A549 (cell line): Measurements from ENCODE around the gene LHFPL2. TPM values are rescaled to one million over a fixed set of nuclear protein-coding genes. Genes with fewer than 3 reads are reported as not detected.

Source experiments
- ATAC-seq, 2 experiments: fragments of 200-7000 bp in 1 of 2; fragments of >200 bp in 1 of 2; cut with Nextera tagmentation in 1 of 2; cut with Tn5 transposase in 1 of 2; 3 replicates each; pipeline versions ENCODE4 v1.8.0 to v1.9.1; 2018 to 2020; ENCODE audit warnings: mild to moderate bottlenecking in 1 of 2, moderate library complexity in 1 of 2
- CTCF ChIA-PET: fragments of 300-600 bp; sonication (Branson Sonifier 250); formaldehyde crosslinking; extraction: SDS; loops from one replicate; lab custom pipeline; 2021; ENCODE audit warnings: antibody characterized with exemption, inconsistent platforms; lab: Yijun Ruan, JAX
- POLR2A ChIA-PET: fragments of 350-600 bp; formaldehyde crosslinking; extraction: SDS; loops from one replicate; lab custom pipeline; 2021; ENCODE audit warnings: antibody characterized with exemption, inconsistent platforms; lab: Yijun Ruan, JAX
- DNase-seq, 2 experiments: peaks; one replicate each; pipeline versions ENCODE4 v3.0.0 to v3.0.0-alpha.2; 2011 to 2016; ENCODE audit warnings: low read depth in 1 of 2, low spot score in 1 of 2
- FAIRE-seq: peaks from 2 replicates; lab custom pipeline; 2011; peaks lifted over from hg19 to GRCh38; lab: Jason Lieb, UNC
- H3K27ac ChIP-seq, 2 experiments: fragments of >200 bp; sonication (Bioruptor Twin); formaldehyde crosslinking; 3 replicates each; pipeline ENCODE4 v1.5.1; 2016 to 2017
- H3K4me1 ChIP-seq: fragments of >200 bp; sonication (Bioruptor Twin); formaldehyde crosslinking; 3 replicates; pipeline ENCODE4 v1.6.1; 2016
- H3K4me2 ChIP-seq: fragments of >200 bp; sonication (Bioruptor Twin); formaldehyde crosslinking; 3 replicates; pipeline ENCODE4 v1.6.1; 2016
- H3K4me3 ChIP-seq: fragments of >200 bp; sonication (Bioruptor Twin); formaldehyde crosslinking; 3 replicates; pipeline ENCODE4 v1.5.1; 2016
- H3K9me3 ChIP-seq: fragments of >200 bp; sonication (Bioruptor Twin); formaldehyde crosslinking; 3 replicates; pipeline ENCODE4 v1.6.1; 2016
- CEBPB ChIP-seq, 2 experiments: fragments of >200 bp in 1 of 2; sonication (Bioruptor Twin) in 1 of 2; formaldehyde crosslinking in 1 of 2; IDR thresholded peaks; 2 replicates each; pipeline ENCODE4 v1.6.1; 2012 to 2016
- E2F6 ChIP-seq: IDR thresholded peaks from 2 replicates; pipeline ENCODE4 v1.6.1; 2012; ENCODE audit warnings: low read depth, borderline replicate concordance
- EHMT2 ChIP-seq: fragments of 200-600 bp; sonication (generic); IDR thresholded peaks from 2 replicates; pipeline ENCODE4 v1.6.1; 2016; ENCODE audit warnings: antibody characterized with exemption, low read depth, mild to moderate bottlenecking, moderate library complexity
- EP300 ChIP-seq, 2 experiments: fragments of >200 bp; sonication (Bioruptor Twin); formaldehyde crosslinking; IDR thresholded peaks; 2 replicates in 1 of 2; 3 replicates in 1 of 2; pipeline ENCODE4 v1.6.1; 2016 to 2017
- FOXS1 ChIP-seq: fragments of 250-450 bp; sonication (Bioruptor Pico); IDR thresholded peaks from 2 replicates; pipeline ENCODE4 v1.5.0; 2020; ENCODE audit warnings: mild to moderate bottlenecking, moderate library complexity
- HDAC2 ChIP-seq: fragments of 200-600 bp; sonication (generic); IDR thresholded peaks from 2 replicates; pipeline ENCODE4 v1.6.1; 2016
- HMGXB4 ChIP-seq: fragments of 250-450 bp; sonication (Bioruptor Pico); IDR thresholded peaks from 2 replicates; pipeline ENCODE4 v1.5.0; 2021; ENCODE audit warnings: mild to moderate bottlenecking, moderate library complexity, borderline replicate concordance
- JUNB ChIP-seq: fragments of >200 bp; sonication (Bioruptor Twin); formaldehyde crosslinking; IDR thresholded peaks from 2 replicates; pipeline ENCODE4 v1.6.1; 2016
- POLR2AphosphoS2 ChIP-seq: conservative IDR thresholded peaks from 2 replicates; pipeline ENCODE4 v1.6.1; 2012; ENCODE audit warnings: low read length, improper control_type of control experiment, inconsistent platforms
- TP53 ChIP-seq: fragments of 250-450 bp; sonication (Bioruptor Pico); IDR thresholded peaks from 2 replicates; pipeline ENCODE4 v1.5.0; 2021; ENCODE audit warnings: mild to moderate bottlenecking, moderate library complexity
- WGBS: methylation state at CpG from one replicate; pipeline ENCODE4 v1.1.6; 2017; ENCODE audit errors: missing lambda C conversion rate; 5-methylcytosine and 5-hydroxymethylcytosine counted together
- polyA plus RNA-seq, 4 experiments: library from polyadenylated mRNA; depleted of rRNA in 3 of 4; stranded (reverse); fragments of >200 nt; fragmentation: RNase III in 1 of 4; extraction: RNeasy Plus Mini Kit Qiagen cat#74134 plus additional on column Dnase treatment in 1 of 4; gene quantifications; 2 replicates in 3 of 4; 3 replicates in 1 of 4; pipeline ENCODE4 v1.2.3, GENCODE V29; 2011 to 2017
- TF ChIP-seq, protein P1 (sequence below): IDR thresholded peaks from 2 replicates; pipeline ENCODE4 v1.6.1; 2012

LHFPL2 gene
- polyA plus RNA-seq, 2 of the 4 experiments (the other 2 are of a cell fraction) = 24.9 to 41.7 TPM

DNA sequence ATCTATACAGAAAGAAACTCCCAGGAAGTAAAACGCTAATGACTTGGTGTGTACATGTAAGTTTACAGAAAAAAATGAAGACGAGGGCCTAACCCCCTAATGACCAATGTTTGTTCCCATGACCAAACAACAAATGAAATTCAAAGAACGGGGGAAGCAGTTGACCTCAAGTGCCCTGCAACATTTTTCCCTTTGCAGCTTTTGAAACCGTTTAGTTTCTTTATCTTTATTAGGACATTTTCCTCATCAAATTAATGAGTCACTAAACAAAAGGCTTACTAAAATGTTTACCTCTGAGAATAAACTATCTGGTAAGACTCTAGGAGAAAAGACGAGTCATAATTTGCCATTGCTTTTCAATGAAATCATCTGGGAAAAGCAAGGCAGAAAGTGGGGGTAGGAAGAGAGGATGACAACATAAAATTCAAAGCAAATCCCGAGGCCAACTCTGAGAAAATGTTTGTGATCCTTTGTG lies 57.4 kb downstream of the LHFPL2 start (continued):
- TF ChIP-seq EHMT2 (no peak), FOXS1 (CRISPR knock-in tag) (no peak)

DNA sequence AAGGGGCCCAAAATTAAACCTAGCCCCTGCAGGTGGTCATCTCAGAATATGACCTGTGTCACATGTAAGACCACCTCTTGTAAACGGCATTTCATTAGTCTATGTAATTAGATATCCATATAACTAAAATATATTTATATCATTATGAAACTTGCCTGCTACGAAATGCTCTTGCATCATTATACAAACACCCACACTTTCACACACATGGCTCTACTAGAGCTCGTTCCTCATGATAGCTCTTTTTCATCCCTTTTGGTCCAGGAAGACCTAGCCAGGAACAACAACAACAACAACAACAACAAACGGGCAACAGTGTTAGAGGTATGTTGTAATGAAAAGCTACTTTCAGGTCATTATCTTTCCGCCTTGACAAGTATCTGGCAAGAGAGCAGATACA lies 58.6 kb downstream of the LHFPL2 start:
- TF ChIP-seq, protein P1, sequence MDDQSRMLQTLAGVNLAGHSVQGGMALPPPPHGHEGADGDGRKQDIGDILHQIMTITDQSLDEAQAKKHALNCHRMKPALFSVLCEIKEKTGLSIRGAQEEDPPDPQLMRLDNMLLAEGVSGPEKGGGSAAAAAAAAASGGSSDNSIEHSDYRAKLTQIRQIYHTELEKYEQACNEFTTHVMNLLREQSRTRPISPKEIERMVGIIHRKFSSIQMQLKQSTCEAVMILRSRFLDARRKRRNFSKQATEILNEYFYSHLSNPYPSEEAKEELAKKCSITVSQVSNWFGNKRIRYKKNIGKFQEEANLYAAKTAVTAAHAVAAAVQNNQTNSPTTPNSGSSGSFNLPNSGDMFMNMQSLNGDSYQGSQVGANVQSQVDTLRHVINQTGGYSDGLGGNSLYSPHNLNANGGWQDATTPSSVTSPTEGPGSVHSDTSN = no peak
- no peak for TF ChIP-seq HDAC2
- Histone ChIP-seq H3K27ac (peak overlapping the region; percentile 73 to 97), H3K4me2 (peak overlapping the region; percentile 77; the same call in 2 of the 3 replicates), H3K9me3 (no peaks in the 10 kb centered on the region), H3K4me3 (no peak overlapping the region), H3K4me1 (peaks cover 87% of the 10 kb centered on the region)
- CTCF ChIA-PET = no interaction called here
- POLR2A ChIA-PET = no interaction called here
- 77% methylated on average over 5 of the region's 5 CpGs for WGBS
- ATAC-seq (no peak), DNase-seq (no peak), FAIRE-seq (no peak)

GRCh38 chr5:78588507-78588906 lies 60.1 kb downstream of the LHFPL2 start:
- Histone ChIP-seq H3K4me3 (no peak overlapping the region), H3K9me3 (no peaks in the 10 kb centered on the region), H3K4me2 (no peak overlapping the region), H3K27ac (peak overlapping the region in 1 of 2 experiments; percentile 73; a peak in 3 of 6 replicates), H3K4me1 (peaks cover 73% of the 10 kb centered on the region)
- ChIA-PET CTCF (interaction anchor here (0.8 to 1.4 kb wide), 4 partner anchors 11 to 193 kb away, joined by 3 to 6 read pairs (median 4); no protein-coding TSS in a partner anchor), POLR2A (interaction anchor here (0.6 kb wide), 1 partner anchor 323 kb away, joined by 3 read pairs; no protein-coding TSS in a partner anchor)
- FAIRE-seq = no peak
- no peak for ATAC-seq
- TF ChIP-seq TP53 (CRISPR knock-in tag) (no peak), CEBPB (IDR thresholded peaks at IDR 0.05) (no peak)
- TF ChIP-seq, protein P1 = no peak
- DNase-seq = no peak

DNA sequence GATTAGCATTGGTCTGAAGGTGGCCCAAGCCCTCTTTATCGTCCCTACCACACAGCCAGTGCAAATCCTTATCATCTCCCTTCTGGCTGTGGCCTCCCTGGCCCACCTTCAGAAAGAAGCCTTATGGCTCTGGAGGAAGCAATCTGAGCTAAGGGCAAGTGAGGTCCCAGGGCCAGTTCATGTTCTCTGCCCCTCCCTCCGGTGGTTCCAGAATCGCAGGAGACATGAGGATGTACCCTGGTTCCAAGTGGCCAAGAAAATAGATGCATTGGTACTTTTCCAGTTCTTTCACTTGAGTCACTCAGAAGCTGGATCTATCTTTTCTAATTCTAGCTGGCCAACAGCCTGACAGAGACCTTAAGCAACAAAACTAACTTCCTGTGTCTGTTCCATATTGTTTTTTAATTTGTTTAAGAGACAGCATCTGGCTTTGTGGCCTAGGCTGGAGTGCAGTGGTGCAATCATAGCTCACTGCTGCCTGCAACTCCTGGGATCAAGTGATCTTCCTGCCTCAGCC lies 60.7 kb downstream of the LHFPL2 start:
- H3K4me3 ChIP-seq = no peak overlapping the region
- TF ChIP-seq E2F6 (no peak), HMGXB4 (no peak), EP300 (IDR thresholded peaks at IDR 0.05) (no peak), POLR2AphosphoS2 (no peak), JUNB (no peak)
- no peak for FAIRE-seq
- H3K27ac ChIP-seq = peak overlapping the region; percentile 6 to 73; a peak in 4 of 6 replicates
- CTCF ChIA-PET = interaction anchor here (0.8 to 1.4 kb wide), 5 partner anchors 10 to 193 kb away, joined by 3 to 6 read pairs (median 4); no protein-coding TSS in a partner anchor
- peaks cover 66% of the 10 kb centered on the region for H3K4me1 ChIP-seq
- no peak for ATAC-seq
- POLR2A ChIA-PET = interaction anchor here (0.6 kb wide), 1 partner anchor 323 kb away, joined by 3 read pairs; no protein-coding TSS in a partner anchor
- H3K9me3 ChIP-seq = no peaks in the 10 kb centered on the region
- DNase-seq = no peak
- H3K4me2 ChIP-seq = 0 out of 3 replicates have a peak overlapping the region, but pooled peaks have one; percentile 0
- 90% methylated on average over 3 of the region's 3 CpGs for WGBS
